Endometrial microvascular endothelial cells (primary cell): ENCODE results near the gene SPRED1. TPM values are rescaled to one million over a fixed set of nuclear protein-coding genes. Genes with fewer than 3 reads are reported as not detected.

ENCODE experiments used
- in situ Hi-C: cut with HindIII; loops from 2 replicates; pipeline ENCODE4 v1.10.0; 2017; ENCODE audit warnings: low sequenced_read_pairs, low pct_unique_long_range_greater_than_20kb; ENCODE audit errors: inconsistent ontology term
- total RNA-seq: library from RNA; depleted of rRNA; stranded (reverse); fragments of >200 nt; gene quantifications from one replicate; pipeline ENCODE4 v1.2.3, GENCODE V29; 2015; ENCODE audit errors: inconsistent ontology term

The SPRED1 gene
- total RNA-seq, 1 donor from 2014 or later: 8.3 TPM

- in situ Hi-C loops: no loop called here
These were observed 145.5 kb downstream of the SPRED1 start for GRCh38 chr15:38398134-38398533.

- in situ Hi-C loops: no loop called here
These were observed 148.5 kb downstream of the SPRED1 start for GRCh38 chr15:38401106-38401505.

- in situ Hi-C loops: no loop called here
These were observed 149.1 kb downstream of the SPRED1 start for GRCh38 chr15:38401701-38402100.

GRCh38 chr15:38406436-38406835 lies 153.8 kb downstream of the SPRED1 start:
- in situ Hi-C loops: no loop called here

Other genes with a start within 250 kb of the SPRED1 start
- gene FAM98B, start 201.3 kb downstream of the SPRED1 start, total RNA-seq: 11.3 TPM